Stimulated activated CD4-positive, alpha-beta T cell treated with anti-CD3 and anti-CD28 coated beads, Interleukin-1b, Interleukin-23, amount 100 ng/mL, for 1 hour (primary cell): ENCODE measurements around the gene EVPLL.
"Not testable (repeated sequence)": the region's sequence is repeated elsewhere in the genome, so short reads cannot be mapped to it uniquely, and the experiment has no call there.

Experiments used
- DNase-seq, 2 donors: peaks; one replicate each; pipeline ENCODE4 v3.0.0-alpha.2; 2020; ENCODE audit warnings: low read depth in 2 of 2

EVPLL gene

DNA sequence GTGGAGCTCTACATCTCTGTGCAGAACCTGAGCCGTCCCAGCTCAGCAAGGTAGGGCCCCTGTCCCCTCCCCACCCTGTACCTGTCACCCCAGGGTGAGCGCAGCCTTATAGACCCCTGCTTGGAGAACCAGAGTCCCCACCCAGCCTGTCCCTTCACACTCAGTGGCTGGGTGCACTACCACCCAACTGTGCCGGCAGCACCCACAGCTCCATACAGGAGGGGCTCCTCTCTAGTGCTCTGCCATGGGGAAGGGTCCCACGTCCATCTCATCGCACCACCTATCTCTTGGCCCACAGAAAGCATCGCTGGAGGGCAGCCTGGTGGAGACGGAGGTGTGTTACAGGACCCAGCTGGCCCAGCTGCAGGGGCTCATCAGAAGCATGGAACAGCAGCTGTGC lies 45.4 kb downstream of the EVPLL start:
- not testable (repeated sequence) for DNase-seq

DNA sequence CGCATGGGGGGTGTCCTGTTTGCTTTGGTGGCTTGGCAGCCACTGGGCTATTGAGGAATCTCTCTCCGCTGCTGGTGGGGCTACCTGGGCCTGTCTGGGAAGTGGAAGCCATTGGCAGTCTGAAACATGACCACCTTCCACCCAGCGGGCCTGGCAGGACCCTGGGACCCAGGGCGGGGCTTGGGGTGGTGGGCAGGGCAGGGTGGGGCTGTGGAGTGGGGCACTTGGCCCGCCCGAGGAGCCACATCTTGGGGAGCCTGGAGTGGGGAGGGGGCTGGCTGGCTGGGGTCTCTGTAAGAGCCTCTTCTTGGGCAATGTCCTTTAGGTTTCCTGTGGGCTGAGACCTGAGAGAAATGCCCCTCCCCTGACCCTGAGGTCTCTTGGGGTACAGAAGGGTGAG lies 48.0 kb downstream of the EVPLL start:
- not testable (repeated sequence) for DNase-seq

DNA sequence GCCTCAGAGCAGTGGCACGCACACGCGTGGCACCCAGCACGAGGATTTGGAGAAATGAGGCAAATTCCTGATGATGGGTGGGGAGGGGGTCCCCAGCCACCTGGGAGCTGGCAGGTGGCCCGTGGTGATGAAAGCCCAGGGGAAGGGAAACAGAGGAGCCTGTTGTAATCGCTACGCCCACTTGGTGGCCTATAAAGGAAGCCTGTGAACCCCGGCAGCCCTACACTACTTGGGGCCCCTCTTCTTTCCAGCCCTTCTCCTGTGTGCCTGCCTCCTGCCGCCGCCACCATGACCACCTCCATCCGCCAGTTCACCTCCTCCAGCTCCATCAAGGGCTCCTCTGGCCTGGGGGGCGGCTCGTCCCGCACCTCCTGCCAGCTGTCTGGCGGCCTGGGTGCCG lies 49.1 kb downstream of the EVPLL start:
- not testable (repeated sequence) for DNase-seq

DNA sequence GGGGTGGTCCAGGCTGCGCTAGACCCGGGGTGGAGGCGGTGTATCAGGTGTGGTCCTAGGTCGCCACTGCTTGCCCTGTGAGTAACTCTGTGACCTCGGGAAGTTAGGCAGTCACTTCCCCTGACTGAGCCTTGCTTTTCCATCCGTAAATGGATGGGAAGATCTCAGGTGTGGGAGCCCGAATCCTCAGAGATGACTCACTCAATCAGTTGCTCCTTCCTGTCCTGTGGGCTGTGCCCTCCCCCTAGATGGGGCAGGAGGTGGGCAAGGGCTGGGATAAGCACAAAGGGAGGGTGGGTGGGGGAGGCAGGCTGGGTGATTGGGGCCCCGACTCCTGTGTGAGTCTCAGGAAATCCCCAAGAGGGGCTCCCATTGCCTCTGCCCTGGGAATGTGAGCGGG lies 54.6 kb downstream of the EVPLL start:
- DNase-seq: not testable (repeated sequence)
